HepG2 (cell line): Measurements from ENCODE around the gene FRS2. TPM values are rescaled to one million over a fixed set of nuclear protein-coding genes. Genes with fewer than 3 reads are reported as not detected.

Experiments
- ATAC-seq: fragments of 200-7000 bp; cut with Tn5 transposase; 3 replicates; pipeline ENCODE4 v1.9.1; 2020; ENCODE audit warnings: mild to moderate bottlenecking, moderate library complexity
- BruUV-seq: library from RNA; stranded (reverse); fragments of 400-500 nt; replicated peaks from 2 replicates; lab custom pipeline; 2021; lab: Mats Ljungman, UMichigan
- CTCF ChIA-PET: fragments of 300-600 bp; formaldehyde crosslinking; extraction: SDS; loops from one replicate; lab custom pipeline; 2021; ENCODE audit warnings: low total read pairs, inconsistent platforms, low intra/inter-chr PET ratio; lab: Yijun Ruan, JAX
- POLR2A ChIA-PET: fragments of 350-600 bp; sonication (Branson Sonifier 250); formaldehyde crosslinking; loops from one replicate; lab custom pipeline; 2020; ENCODE audit warnings: antibody characterized with exemption, inconsistent platforms; lab: Yijun Ruan, JAX
- DNase-seq: peaks from one replicate; pipeline ENCODE4 v3.0.0-alpha.2; 2015; ENCODE audit warnings: low spot score
- FAIRE-seq: peaks from 3 replicates; lab custom pipeline; 2011; peaks lifted over from hg19 to GRCh38; lab: Jason Lieb, UNC
- H2AFZ ChIP-seq: one replicate; pipeline ENCODE4 v1.6.1; 2011; ENCODE audit warnings: low read length, inconsistent platforms
- H3K27ac ChIP-seq: fragments of 300-600 bp; 3 replicates; pipeline ENCODE4 v1.8.0; 2011; ENCODE audit warnings: mixed run types, mild to moderate bottlenecking, mixed read lengths, low read length, inconsistent platforms; ENCODE audit not compliant: insufficient read depth; ENCODE audit errors: extremely low read length
- H3K27me3 ChIP-seq, 2 experiments: fragments of 200-600 bp in 1 of 2; 2 replicates in 1 of 2; 3 replicates in 1 of 2; pipeline versions ENCODE4 v1.6.0 to v1.8.0; 2011; ENCODE audit warnings: low read length in 2 of 2, mild to moderate bottlenecking in 2 of 2, moderate library complexity in 2 of 2, inconsistent platforms in 1 of 2; ENCODE audit not compliant: insufficient read depth in 2 of 2, control insufficient read depth in 1 of 2
- H3K36me3 ChIP-seq, 2 experiments: fragments of 200-600 bp in 1 of 2; replicated peaks in 1 of 2; 2 replicates in 1 of 2; 3 replicates in 1 of 2; pipeline versions ENCODE4 v1.5.1 to v1.8.0; 2011; ENCODE audit warnings: low read length in 2 of 2, inconsistent platforms in 1 of 2; ENCODE audit not compliant: insufficient read depth in 2 of 2, control insufficient read depth in 1 of 2
- H3K4me1 ChIP-seq: 2 replicates; pipeline ENCODE4 v1.5.1; 2012; ENCODE audit warnings: low read length, inconsistent platforms; ENCODE audit not compliant: insufficient read depth
- H3K4me2 ChIP-seq: 2 replicates; pipeline ENCODE4 v1.6.0; 2011; ENCODE audit warnings: low read depth, low read length, inconsistent platforms
- H3K4me3 ChIP-seq, 3 experiments: fragments of 200-600 bp in 1 of 3; sonication (generic), shearing (Covaris generic) in 1 of 3; replicated peaks in 1 of 3; 2 replicates each; pipeline ENCODE4 v1.5.1; 2011 to 2016; ENCODE audit warnings: low read length in 3 of 3, inconsistent platforms in 2 of 3, low read depth in 2 of 3, mild to moderate bottlenecking in 2 of 3, control low read depth in 1 of 3, mixed read lengths in 1 of 3; ENCODE audit not compliant: insufficient read depth in 1 of 3
- H3K79me2 ChIP-seq: one replicate; pipeline ENCODE4 v1.6.1; 2011; ENCODE audit warnings: low read length, inconsistent platforms; ENCODE audit not compliant: insufficient read depth
- H3K9ac ChIP-seq: 2 replicates; pipeline ENCODE4 v1.6.0; 2011; ENCODE audit warnings: mild to moderate bottlenecking, low read depth, low read length, inconsistent platforms; ENCODE audit not compliant: insufficient read depth
- H3K9me3 ChIP-seq: 2 replicates; pipeline ENCODE4 v1.5.1; 2012; ENCODE audit warnings: mild to moderate bottlenecking, low read length
- H4K20me1 ChIP-seq: 2 replicates; pipeline ENCODE4 v1.6.0; 2011; ENCODE audit warnings: inconsistent platforms, mild to moderate bottlenecking, low read length, moderate library complexity; ENCODE audit not compliant: insufficient read depth
- ETV5 ChIP-seq: IDR thresholded peaks from 2 replicates; pipeline ENCODE4 v1.6.1; 2018; ENCODE audit warnings: missing biosample characterization, missing genetic modification reagents, inconsistent platforms, borderline replicate concordance
- MEIS2 ChIP-seq: sonication (generic); formaldehyde crosslinking; IDR thresholded peaks from 2 replicates; pipeline ENCODE4 v1.9.0; 2021; ENCODE audit warnings: mild to moderate bottlenecking, missing genetic modification reagents
- ZBTB2 ChIP-seq: sonication (generic); formaldehyde crosslinking; IDR thresholded peaks from 2 replicates; pipeline ENCODE4 v1.8.0; 2022; ENCODE audit warnings: low read depth, missing genetic modification reagents
- ZNF235 ChIP-seq: sonication (generic); formaldehyde crosslinking; IDR thresholded peaks from 2 replicates; pipeline ENCODE4 v1.8.1; 2023; ENCODE audit warnings: mild to moderate bottlenecking, missing genetic modification reagents, borderline replicate concordance
- ZNF737 ChIP-seq: sonication (generic); formaldehyde crosslinking; IDR thresholded peaks from 2 replicates; pipeline ENCODE4 v1.5.0; 2020; ENCODE audit warnings: missing genetic modification reagents, mild to moderate bottlenecking, borderline replicate concordance
- WGBS: methylation state at CpG from one replicate; pipeline ENCODE4 v1.1.6; 2017; ENCODE audit warnings: low lambda C conversion rate; 5-methylcytosine and 5-hydroxymethylcytosine counted together
- in situ Hi-C: cut with HindIII; loops from 2 replicates; pipeline ENCODE4 v1.10.0; 2017; ENCODE audit warnings: low pct_unique_long_range_greater_than_20kb; ENCODE audit not compliant: extremely low pct_ligation_motif_present
- intact Hi-C: fragments of 100-400 bp; cut with micrococcal nuclease; formaldehyde crosslinking; loops from one replicate; pipeline ENCODE4 v1.10.0; 2022; ENCODE audit not compliant: unreplicated experiment
- polyA plus RNA-seq, 8 experiments: library from polyadenylated mRNA; depleted of rRNA in 3 of 8; stranded (reverse) in 7 of 8; unstranded in 1 of 8; fragments of >200 nt; fragmentation: Illumina TruSeq in 4 of 8; extraction: Trizol in 4 of 8; gene quantifications; 2 replicates each; pipeline versions ENCODE4 v1.2.1 to v1.2.3, GENCODE V29; 2011 to 2016; ENCODE audit warnings: low read depth in 4 of 8, missing spikeins in 1 of 8, mixed read lengths in 1 of 8; ENCODE audit not compliant: insufficient read depth in 1 of 8
- total RNA-seq, 5 experiments: library from RNA; depleted of rRNA; stranded (reverse); fragments of >200 nt; fragmentation: Illumina TruSeq; extraction: Trizol; gene quantifications; 2 replicates each; pipeline ENCODE4 v1.2.3, GENCODE V29; 2016; ENCODE audit warnings: low read depth in 1 of 5
- TF ChIP-seq, protein P1 (sequence below): sonication (generic); formaldehyde crosslinking; IDR thresholded peaks from 2 replicates; pipeline ENCODE4 v1.4.0; 2020; ENCODE audit warnings: missing genetic modification reagents, borderline replicate concordance
- TF ChIP-seq, protein P2 (sequence below): sonication (generic); formaldehyde crosslinking; IDR thresholded peaks from 2 replicates; pipeline ENCODE4 v1.5.0; 2020; ENCODE audit warnings: mild to moderate bottlenecking, missing genetic modification reagents, moderate library complexity

The FRS2 gene
- total and polyA plus RNA-seq, 2 of the 13 experiments (the other 11 are each of a cell fraction or from before 2014, with no cell fraction given) = 8.3 to 16.8 TPM

- WGBS = 76% methylated on average over 13 of the region's 15 CpGs
- intact Hi-C loops = no loop called here
Observed at GRCh38 chr12:69610126-69610525, 139.9 kb downstream of the FRS2 start.

More at GRCh38 chr12:69610126-69610525, 139.9 kb downstream of the FRS2 start:
- POLR2A ChIA-PET = no interaction called here
- no TSS peak for BruUV-seq
- Histone ChIP-seq H4K20me1 (no peaks in the 10 kb centered on the region), H3K9me3 (no peaks in the 10 kb centered on the region), H2AFZ (no peak overlapping the region), H3K4me2 (no peak overlapping the region), H3K4me3 (no peak overlapping the region), H3K27me3 (no peaks in the 10 kb centered on the region), H3K79me2 (no peaks in the 10 kb centered on the region), H3K9ac (no peak overlapping the region)
- no peak for DNase-seq
- TF ChIP-seq ZNF737 (CRISPR knock-in tag) (no peak), MEIS2 (CRISPR knock-in tag) (no peak), ETV5 (CRISPR knock-in tag) (no peak), ZNF235 (CRISPR knock-in tag) (no peak), ZBTB2 (CRISPR knock-in tag) (no peak)
- TF ChIP-seq, protein P1, sequence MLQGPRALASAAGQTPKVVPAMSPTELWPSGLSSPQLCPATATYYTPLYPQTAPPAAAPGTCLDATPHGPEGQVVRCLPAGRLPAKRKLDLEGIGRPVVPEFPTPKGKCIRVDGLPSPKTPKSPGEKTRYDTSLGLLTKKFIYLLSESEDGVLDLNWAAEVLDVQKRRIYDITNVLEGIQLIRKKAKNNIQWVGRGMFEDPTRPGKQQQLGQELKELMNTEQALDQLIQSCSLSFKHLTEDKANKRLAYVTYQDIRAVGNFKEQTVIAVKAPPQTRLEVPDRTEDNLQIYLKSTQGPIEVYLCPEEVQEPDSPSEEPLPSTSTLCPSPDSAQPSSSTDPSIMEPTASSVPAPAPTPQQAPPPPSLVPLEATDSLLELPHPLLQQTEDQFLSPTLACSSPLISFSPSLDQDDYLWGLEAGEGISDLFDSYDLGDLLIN = no peak
- TF ChIP-seq, protein P2, sequence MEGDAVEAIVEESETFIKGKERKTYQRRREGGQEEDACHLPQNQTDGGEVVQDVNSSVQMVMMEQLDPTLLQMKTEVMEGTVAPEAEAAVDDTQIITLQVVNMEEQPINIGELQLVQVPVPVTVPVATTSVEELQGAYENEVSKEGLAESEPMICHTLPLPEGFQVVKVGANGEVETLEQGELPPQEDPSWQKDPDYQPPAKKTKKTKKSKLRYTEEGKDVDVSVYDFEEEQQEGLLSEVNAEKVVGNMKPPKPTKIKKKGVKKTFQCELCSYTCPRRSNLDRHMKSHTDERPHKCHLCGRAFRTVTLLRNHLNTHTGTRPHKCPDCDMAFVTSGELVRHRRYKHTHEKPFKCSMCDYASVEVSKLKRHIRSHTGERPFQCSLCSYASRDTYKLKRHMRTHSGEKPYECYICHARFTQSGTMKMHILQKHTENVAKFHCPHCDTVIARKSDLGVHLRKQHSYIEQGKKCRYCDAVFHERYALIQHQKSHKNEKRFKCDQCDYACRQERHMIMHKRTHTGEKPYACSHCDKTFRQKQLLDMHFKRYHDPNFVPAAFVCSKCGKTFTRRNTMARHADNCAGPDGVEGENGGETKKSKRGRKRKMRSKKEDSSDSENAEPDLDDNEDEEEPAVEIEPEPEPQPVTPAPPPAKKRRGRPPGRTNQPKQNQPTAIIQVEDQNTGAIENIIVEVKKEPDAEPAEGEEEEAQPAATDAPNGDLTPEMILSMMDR (CRISPR knock-in tag) = no peak
- TF ChIP-seq, all 625 proteins: peak for 0
- FAIRE-seq = no peak
- Histone ChIP-seq H3K27ac (no peak overlapping the region), H3K4me1 (no peaks in the 10 kb centered on the region), H3K36me3 (no peaks in the 10 kb centered on the region)
- no peak; the same call in 2 of the 3 replicates for ATAC-seq
- in situ Hi-C loops = no loop called here
- CTCF ChIA-PET = no interaction called here
